ENCODE measurements around the gene PTPRM. TPM values are rescaled to one million over a fixed set of nuclear protein-coding genes. Genes with fewer than 3 reads are reported as not detected.

The PTPRM gene
- total and polyA plus RNA-seq, 4 donors: 9.2 to 23.0 (median 12.7) TPM

DNA sequence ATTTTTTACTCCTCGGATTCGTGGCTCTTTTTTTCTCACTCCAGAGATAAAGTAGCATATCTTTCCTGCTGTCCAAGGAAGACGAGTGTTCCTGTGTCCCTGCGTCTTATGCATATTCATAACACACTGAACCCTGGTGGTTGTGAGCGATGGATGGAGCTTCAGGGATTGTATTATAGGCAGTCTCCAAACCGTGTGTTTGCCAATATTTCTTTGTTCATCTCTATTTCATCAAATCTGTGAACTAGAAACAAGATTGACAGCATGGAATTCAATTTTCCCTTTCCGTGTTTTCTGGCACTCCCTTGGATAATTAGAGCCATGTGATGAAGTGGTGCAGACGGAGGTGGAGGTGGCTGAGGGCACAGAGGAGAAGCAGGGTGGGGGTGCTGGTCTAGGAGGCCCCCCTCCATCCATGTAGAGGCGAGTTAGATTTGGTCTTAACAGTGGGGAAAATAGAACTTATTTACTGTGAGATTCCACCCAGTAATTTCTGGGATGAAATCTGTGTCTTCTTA, 240.9 kb downstream of the PTPRM start:
- H3K9me3 ChIP-seq (ENCODE audit: control insufficient read depth in 4 of 4, low read length in 3 of 4): no peaks in the 10 kb centered on the region
- 87% methylated on average over 9 of the region's 9 CpGs for WGBS

More for the DNA sequence above, 240.9 kb downstream of the PTPRM start:
- Histone ChIP-seq H3K4me1 (ENCODE audit: control insufficient read depth in 4 of 4, insufficient read depth in 4 of 4, low read length in 3 of 4) (peaks cover 0 to 4% (median 0%) of the 10 kb centered on the region in 4 donors), H3K27ac (ENCODE audit: low read depth in 1 of 2, low read length in 2 of 2) (no peak overlapping the region), H3K4me3 (ENCODE audit: low read depth in 1 of 3, low read length in 3 of 3) (no peak overlapping the region), H3K36me3 (ENCODE audit: control insufficient read depth in 4 of 4, insufficient read depth in 3 of 4, low read depth in 1 of 4, low read length in 3 of 4) (no peaks in the 10 kb centered on the region), H3K27me3 (ENCODE audit: control insufficient read depth in 4 of 4, insufficient read depth in 4 of 4, low read length in 3 of 4) (no peaks in the 10 kb centered on the region), H3K9ac (ENCODE audit: low read depth in 1 of 2, low read length in 2 of 2) (no peak overlapping the region)
- no peak for DNase-seq (ENCODE audit: low spot score)
- TF ChIP-seq FOXA2 (IDR thresholded peaks at IDR 0.05): no peak
- no peak for TF ChIP-seq CTCF (IDR thresholded peaks at IDR 0.05; ENCODE audit: low read depth, low read length, missing input control)
- TF ChIP-seq, protein P1, sequence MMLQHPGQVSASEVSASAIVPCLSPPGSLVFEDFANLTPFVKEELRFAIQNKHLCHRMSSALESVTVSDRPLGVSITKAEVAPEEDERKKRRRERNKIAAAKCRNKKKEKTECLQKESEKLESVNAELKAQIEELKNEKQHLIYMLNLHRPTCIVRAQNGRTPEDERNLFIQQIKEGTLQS (IDR thresholded peaks at IDR 0.05): no peak
- TF ChIP-seq MAX (IDR thresholded peaks at IDR 0.05): no peak
- TF ChIP-seq, protein P2, sequence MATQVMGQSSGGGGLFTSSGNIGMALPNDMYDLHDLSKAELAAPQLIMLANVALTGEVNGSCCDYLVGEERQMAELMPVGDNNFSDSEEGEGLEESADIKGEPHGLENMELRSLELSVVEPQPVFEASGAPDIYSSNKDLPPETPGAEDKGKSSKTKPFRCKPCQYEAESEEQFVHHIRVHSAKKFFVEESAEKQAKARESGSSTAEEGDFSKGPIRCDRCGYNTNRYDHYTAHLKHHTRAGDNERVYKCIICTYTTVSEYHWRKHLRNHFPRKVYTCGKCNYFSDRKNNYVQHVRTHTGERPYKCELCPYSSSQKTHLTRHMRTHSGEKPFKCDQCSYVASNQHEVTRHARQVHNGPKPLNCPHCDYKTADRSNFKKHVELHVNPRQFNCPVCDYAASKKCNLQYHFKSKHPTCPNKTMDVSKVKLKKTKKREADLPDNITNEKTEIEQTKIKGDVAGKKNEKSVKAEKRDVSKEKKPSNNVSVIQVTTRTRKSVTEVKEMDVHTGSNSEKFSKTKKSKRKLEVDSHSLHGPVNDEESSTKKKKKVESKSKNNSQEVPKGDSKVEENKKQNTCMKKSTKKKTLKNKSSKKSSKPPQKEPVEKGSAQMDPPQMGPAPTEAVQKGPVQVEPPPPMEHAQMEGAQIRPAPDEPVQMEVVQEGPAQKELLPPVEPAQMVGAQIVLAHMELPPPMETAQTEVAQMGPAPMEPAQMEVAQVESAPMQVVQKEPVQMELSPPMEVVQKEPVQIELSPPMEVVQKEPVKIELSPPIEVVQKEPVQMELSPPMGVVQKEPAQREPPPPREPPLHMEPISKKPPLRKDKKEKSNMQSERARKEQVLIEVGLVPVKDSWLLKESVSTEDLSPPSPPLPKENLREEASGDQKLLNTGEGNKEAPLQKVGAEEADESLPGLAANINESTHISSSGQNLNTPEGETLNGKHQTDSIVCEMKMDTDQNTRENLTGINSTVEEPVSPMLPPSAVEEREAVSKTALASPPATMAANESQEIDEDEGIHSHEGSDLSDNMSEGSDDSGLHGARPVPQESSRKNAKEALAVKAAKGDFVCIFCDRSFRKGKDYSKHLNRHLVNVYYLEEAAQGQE (IDR thresholded peaks at IDR 0.05): no peak
- TF ChIP-seq HNF4A (conservative IDR thresholded peaks at IDR 0.05): no peak
- no peak for TF ChIP-seq NR2F2 (IDR thresholded peaks at IDR 0.05)
- TF ChIP-seq SP1 (IDR thresholded peaks at IDR 0.05): no peak
- TF ChIP-seq TAF1 (conservative IDR thresholded peaks at IDR 0.05): no peak
- no peak for TF ChIP-seq FOXA1 (IDR thresholded peaks at IDR 0.05)
- no peak for TF ChIP-seq GABPA (IDR thresholded peaks at IDR 0.05 in 1 of 2, conservative IDR thresholded peaks at IDR 0.05 in 1 of 2)
- no peak for TF ChIP-seq EGR1 (IDR thresholded peaks at IDR 0.05; ENCODE audit: low read depth in 2 of 2)
- no peak for TF ChIP-seq RXRA (IDR thresholded peaks at IDR 0.05)
- no peak for TF ChIP-seq RAD21 (IDR thresholded peaks at IDR 0.05)
- TF ChIP-seq, protein P3, sequence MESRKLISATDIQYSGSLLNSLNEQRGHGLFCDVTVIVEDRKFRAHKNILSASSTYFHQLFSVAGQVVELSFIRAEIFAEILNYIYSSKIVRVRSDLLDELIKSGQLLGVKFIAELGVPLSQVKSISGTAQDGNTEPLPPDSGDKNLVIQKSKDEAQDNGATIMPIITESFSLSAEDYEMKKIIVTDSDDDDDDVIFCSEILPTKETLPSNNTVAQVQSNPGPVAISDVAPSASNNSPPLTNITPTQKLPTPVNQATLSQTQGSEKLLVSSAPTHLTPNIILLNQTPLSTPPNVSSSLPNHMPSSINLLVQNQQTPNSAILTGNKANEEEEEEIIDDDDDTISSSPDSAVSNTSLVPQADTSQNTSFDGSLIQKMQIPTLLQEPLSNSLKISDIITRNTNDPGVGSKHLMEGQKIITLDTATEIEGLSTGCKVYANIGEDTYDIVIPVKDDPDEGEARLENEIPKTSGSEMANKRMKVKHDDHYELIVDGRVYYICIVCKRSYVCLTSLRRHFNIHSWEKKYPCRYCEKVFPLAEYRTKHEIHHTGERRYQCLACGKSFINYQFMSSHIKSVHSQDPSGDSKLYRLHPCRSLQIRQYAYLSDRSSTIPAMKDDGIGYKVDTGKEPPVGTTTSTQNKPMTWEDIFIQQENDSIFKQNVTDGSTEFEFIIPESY (IDR thresholded peaks at IDR 0.05): no peak
